NCI-H1930 (cell line): ENCODE results near the gene CCDC33.

Source experiments
- DNase-seq, 2 experiments: peaks; one replicate each; lab custom pipeline; 2025; lab: John Stamatoyannopoulos, UW

CCDC33 gene

DNA sequence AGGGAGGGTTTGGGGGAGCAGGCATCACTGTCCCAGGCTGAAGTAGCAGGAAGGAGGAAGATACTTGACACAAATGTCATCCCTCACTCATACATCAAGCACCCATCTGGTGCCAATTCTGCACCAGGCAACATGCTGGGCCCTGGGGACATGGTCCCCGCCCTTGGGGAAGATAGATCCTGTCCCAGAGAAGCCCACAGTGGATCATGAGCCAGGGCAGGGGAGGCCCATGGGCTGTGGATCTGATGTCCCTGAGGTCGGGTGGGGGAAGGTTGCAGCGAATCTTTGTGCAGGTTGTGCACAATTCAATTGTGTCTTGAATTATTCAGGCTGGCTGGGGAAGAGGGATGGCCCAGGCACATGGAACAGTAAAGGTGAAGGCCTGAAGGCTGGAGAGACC, 6.4 kb upstream of the CCDC33 start:
- DNase-seq: no peak

GRCh38 chr15:74231475-74231874, 4.7 kb upstream of the CCDC33 start:
- DNase-seq: no peak

DNA sequence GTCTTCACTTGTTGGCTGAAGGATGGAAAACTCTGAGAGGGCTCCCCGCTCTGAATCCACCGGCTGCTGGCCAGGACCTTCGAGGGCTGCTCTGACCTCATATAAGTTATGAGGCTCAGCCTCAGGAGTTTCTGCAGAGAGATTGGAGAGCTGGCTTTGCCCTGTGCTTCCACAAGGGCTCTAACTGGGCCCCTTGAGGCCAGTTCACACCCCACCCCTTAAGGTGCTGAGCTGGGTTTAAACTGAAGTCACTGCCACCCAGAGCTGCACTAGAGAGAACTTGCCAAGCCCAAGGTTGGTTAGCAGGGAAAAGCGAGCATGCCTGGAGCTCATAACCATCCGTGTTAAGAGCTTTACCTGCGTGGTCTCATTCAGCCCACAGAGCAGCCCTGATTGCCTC, 2.8 kb upstream of the CCDC33 start:
- DNase-seq: no peak

- DNase-seq: no peak
These were observed 2.1 kb upstream of the CCDC33 start for GRCh38 chr15:74233851-74234597.

DNA sequence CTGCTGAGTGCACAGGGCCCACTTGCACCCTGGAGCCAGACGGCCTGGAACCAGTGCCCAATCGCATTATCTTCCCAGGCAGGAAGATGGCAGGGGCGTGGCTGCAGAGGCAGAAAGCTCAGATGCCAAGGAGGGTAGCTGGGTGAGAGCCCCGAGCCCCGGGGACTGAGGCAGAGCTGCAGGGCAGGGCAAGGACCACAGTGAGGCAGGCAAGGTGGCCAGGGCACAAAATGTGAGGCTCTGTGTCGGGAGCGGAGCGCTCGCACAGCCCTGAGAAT, 1.6 kb upstream of the CCDC33 start:
- DNase-seq: no peak

DNA sequence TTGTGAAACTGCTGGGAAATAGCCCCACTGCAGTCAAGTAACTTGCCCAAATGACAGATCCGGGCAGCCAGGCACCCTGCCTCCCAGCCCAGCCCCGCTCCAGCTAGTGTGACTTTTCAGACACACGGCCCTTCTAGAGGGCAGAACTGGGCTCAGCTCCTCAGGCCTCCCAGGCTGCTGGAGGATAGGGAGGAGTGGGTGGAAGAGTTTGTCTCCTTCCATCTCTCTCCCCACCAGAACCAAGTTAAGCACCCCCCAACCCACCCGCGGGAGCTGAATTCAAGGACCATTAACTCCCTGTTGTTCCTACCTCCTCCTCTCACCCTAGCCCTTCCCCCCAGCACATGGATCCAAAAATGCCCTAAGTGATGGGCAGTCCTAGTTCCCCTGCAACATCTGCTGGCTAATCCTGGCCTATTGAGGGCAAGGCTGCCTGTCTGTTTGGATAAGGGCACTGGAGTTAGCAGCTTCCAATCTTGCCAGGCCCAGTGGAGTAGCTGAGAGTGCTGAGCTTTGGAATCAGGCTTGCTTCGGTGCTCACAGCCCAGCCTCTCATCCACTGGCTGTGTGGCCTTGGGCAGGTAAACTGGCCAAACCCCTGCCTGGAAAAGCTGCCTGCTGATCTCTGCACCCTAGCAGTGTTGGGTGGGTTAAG, 3.1 kb downstream of the CCDC33 start:
- DNase-seq: no peak

GRCh38 chr15:74240002-74240568, 4.0 kb downstream of the CCDC33 start:
- DNase-seq: peak in 1 of 2 experiments; percentile 31

GRCh38 chr15:74240897-74241614, 4.9 kb downstream of the CCDC33 start:
- DNase-seq: no peak

DNA sequence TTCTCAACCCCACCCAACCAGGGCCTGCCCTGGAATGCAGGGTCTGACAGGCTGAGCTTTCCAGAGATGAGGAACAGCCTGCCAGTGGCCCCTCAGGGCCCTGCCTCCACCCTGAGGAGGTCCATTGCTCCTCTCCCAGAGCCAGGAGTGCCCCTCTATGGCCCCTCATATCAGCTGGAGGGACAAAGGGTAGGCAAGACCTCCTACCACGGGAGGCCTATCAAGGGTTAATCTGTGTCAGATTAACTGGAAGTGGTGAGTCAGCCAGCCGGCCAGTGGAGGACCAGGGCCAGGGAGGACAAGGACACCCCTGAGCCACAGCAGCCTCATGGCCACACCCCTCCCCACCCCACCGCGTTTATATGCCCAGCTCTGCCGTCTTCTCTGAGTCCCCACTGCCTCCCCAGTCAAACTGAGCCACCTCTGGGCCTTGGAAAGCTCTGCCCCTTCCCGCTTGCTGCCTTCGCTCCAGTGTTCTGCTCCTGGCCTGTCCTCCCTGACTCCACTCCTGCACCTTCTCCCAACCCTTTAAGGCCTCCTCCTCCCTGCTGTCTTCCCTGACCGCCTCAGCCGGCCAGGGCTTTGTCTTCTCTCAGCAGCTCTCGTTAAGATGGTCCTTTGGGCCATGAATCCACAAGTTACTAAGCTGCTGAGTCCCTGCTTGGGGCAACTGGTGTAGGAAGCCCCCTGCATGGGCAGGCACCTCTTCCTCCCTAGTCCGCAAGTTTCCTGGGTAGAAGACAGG, 6.5 kb downstream of the CCDC33 start:
- no peak for DNase-seq

DNA sequence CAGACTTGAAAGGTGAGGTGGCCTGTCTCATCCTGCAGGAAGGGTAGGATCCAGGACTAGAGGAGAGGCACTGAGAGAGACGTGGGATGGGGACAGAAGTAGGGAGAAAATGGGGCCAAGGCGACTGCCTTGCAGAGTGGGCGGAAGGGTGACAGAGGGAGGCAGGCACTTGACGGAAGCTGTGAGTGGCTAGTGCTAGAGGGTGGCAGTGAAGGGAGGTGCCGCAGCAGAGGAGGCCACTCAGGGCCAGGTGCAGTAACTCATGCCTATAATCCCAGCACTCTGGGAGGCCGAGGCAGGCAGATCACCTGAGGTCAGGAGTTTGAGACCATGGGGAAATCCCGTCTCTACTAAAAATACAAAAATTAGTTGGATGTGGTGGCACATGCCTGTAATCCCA, 7.3 kb downstream of the CCDC33 start:
- DNase-seq: no peak

- no peak for DNase-seq
These were observed 8.8 kb downstream of the CCDC33 start for GRCh38 chr15:74244822-74245341.

GRCh38 chr15:74245342-74245931, 9.3 kb downstream of the CCDC33 start:
- DNase-seq: peak; percentile 6 to 28

DNA sequence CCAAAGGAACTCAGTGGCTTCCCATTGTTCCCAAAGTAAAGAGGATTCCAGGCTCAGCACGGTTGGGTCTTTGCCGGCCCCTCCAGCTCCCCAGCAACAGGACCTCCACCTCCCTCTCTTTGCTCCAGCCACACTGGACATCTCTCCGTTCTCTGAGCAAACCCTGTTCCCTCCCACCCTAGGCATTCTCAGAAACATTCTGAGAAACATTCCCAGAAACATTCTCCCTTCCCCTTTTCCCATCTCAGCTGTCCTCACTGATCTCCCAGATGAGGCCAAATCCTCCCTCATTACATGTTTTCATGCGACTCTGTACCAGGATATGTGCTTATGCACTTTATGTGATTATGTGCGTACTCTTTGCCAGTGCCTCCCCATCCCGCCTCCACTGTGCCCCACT, 14.1 kb downstream of the CCDC33 start:
- DNase-seq: no peak

DNA sequence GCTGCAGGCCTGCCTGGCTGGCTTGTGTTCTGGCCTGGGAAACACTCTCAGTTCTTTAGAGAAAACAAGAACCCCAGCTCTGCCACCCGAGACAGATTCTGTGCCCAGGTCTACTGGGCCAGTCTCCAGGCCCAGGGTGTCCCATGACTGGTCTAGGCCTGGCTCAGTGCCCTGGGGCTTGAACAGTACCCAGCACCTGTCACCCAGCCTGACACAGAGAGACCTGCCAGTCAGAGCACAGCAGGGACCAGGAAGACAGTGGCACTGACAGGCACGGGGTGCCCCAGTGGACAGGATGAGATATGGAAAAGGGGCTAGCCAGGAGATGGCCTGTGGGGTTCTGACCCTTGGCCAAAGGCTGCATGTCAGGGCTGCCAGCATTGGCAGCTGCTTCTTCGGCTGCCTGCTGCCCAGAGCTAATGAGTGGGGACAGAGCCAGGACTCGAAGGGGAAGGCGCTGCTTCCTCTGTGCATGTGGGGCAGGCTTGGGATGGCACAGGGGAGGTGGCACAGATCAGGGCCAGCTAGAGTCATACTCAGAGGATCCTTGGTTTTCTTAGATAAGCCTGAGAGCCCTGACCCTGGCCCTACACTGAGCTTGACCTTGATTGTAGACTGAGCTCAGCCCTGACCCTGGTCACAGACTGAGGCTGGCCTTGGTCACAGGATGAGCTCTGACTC, 15.1 kb downstream of the CCDC33 start:
- DNase-seq: no peak

DNA sequence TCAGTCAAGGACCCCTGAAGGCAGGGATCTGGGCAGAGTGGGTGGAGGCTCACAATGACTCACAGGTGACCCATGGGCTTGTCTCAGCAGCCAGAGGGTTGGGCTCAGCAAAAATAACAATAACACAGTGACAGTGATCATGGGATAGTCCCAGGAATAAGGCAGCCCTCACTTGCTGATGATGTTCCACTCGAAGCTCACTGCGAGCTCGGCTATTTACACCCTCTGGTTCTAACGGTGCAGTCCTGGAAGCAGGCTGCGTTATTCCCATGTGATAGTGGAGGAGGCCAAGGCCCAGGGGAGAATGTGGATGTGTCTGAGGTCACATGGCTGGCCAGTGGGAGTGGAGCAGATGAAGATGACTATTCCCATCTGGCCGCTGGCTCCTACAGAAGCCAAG, 16.2 kb downstream of the CCDC33 start:
- DNase-seq: no peak

- DNase-seq: no peak
These were observed 16.6 kb downstream of the CCDC33 start for GRCh38 chr15:74252721-74253120.

GRCh38 chr15:74253211-74253921, 17.2 kb downstream of the CCDC33 start:
- DNase-seq: no peak

- DNase-seq: no peak
These were observed 21.0 kb downstream of the CCDC33 start for GRCh38 chr15:74257105-74257504.

DNA sequence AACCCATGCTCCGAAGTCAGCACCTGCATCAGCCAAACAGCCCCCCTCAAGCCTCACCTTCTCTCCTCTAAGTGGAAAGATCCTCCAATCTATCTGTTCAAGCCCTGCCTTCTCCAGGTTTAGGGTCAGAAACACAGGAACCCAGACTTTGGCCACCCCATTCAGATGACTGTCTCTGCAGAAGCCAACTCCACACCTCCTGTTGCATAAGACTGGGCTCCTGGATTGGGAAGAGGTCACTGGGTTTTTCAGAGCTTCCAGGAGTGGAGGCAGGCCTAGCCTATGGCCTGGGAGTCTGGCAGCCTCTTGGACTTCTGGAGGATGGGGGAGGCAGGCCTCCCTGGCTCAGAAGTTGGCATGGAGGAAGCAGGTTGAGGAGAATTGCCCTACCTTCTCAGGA, 21.5 kb downstream of the CCDC33 start:
- no peak for DNase-seq
